GM13976 (cell line): Measurements from ENCODE around the gene LYST.

Experiments
- DNase-seq: peaks from one replicate; pipeline ENCODE4 v3.0.0; 2012; ENCODE audit warnings: low spot score
- CTCF ChIP-seq: IDR thresholded peaks from 2 replicates; pipeline ENCODE4 v1.5.1; 2012; ENCODE audit warnings: borderline replicate concordance, mild to moderate bottlenecking; ENCODE audit not compliant: insufficient read depth; ENCODE audit errors: extremely low read depth, missing control alignments, control extremely low read depth
- in situ Hi-C: fragments of 300-500 bp; cut with MboI; formaldehyde crosslinking; loops from one replicate; pipeline ENCODE4 v1.12.0; 2022; ENCODE audit warnings: low sequenced_read_pairs, mixed read lengths, inconsistent platforms; ENCODE audit not compliant: unreplicated experiment

The LYST gene

DNA sequence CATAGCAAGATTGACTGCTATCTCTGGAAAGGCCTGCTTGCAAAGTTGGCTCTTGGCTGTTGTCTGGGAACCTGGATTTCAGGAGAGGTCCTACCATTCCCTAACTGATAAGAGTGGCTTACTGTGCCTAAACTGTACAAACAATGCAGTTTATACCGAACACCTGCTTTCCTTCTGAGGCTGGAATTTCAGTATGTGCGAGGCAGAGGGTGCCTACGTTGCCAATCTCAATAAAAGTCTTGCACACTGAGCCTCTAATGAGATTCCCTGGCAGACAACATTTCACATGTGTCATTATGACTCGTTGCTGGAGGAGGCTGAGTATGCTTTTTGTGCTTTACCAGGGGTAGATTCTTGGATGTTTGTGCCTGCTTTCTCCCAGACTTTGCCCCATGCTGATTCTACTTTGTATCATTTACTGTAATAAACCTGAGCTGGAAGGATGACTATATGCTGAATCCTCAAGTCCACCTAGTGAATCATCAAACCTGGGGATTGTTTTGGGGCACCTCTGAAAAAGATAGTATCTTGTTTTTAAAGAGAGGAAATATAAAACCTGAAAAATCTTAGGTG, 158.2 kb downstream of the LYST start:
- in situ Hi-C loops, result no loop called here
- TF ChIP-seq CTCF, result no peak
- DNase-seq, result no peak

- TF ChIP-seq CTCF, result no peak
- in situ Hi-C loops, result no loop called here
- DNase-seq, result no peak
Measured at GRCh38 chr1:235703506-235703905, 163.2 kb downstream of the LYST start.

DNA sequence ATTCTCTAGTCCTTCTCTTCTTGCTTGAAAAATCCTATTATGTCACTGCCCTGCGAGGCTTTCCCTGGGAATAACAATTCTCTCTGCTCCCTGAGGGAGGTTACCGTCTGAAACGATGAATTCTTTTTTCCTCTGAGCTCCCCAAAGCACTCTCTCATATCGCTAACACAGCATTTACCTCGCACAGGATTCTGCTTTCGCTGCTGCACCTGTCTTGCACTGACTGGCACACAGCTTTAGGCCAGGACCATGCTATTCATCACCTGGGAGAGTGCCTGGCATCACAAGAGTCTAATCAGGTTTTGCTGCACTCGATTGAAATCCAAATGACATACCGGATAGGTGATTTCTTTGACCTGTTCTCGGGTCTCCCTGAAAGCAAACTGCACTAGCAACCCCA, 164.3 kb downstream of the LYST start:
- in situ Hi-C loops, result no loop called here
- DNase-seq, result no peak
- TF ChIP-seq CTCF, result no peak

GRCh38 chr1:235697508-235697907, 169.2 kb downstream of the LYST start:
- TF ChIP-seq CTCF, result no peak
- peak; percentile 26 for DNase-seq
- in situ Hi-C loops, result no loop called here

DNA sequence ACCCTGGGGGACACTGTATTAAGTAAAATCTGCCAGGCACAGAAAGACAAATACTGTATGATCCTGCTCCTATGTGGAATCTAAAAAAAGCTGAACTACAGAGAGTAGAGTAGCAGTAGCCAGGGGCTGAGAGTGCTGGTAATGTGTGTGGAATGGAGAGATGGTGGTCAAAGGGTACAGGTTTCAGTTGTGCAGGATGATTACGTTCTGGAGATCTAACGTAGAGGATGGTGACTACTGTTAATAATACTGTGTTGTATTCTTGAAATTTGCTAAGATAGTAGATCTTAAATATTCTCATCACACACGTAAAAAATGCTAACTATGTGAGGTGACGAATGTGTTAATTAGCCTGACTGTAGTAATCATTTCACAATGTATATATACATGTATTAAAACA, 177.3 kb downstream of the LYST start:
- no peak for TF ChIP-seq CTCF
- no peak for DNase-seq
- in situ Hi-C loops, result no loop called here

- in situ Hi-C loops, result no loop called here
- TF ChIP-seq CTCF, result no peak
- DNase-seq, result no peak
Measured at GRCh38 chr1:235688096-235688495, 178.6 kb downstream of the LYST start.

DNA sequence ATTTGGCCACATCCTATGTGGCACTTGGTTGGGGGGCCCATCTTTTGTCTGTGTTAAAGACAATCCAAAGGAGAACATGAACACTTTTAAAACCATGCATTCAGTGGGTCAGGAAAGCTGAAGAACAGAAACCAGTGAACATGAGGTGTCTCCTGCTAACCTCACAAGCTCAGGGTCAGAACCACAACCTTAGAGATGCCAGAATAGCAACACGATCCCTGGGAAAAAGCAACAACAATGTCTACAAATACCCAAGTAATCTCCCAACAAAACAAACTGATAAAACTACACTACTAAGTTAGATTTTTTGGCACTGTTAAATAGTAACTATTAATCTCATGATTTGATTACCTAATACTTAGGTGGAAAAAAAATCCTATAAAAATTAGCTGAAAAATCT, 183.1 kb downstream of the LYST start:
- no peak for TF ChIP-seq CTCF
- DNase-seq, result no peak
- in situ Hi-C loops, result no loop called here
